Activated CD4-positive, alpha-beta memory T cell treated with anti-CD3 and anti-CD28 coated beads, Interleukin-2, amount 10 ng/mL, durations not matched to agents 7 days and 5 days (primary cell): ENCODE data around the gene OPN1MW. TPM values are rescaled to one million over a fixed set of nuclear protein-coding genes. Genes with fewer than 3 reads are reported as not detected.
"Not testable (repeated sequence)": the region's sequence is repeated elsewhere in the genome, so short reads cannot be mapped to it uniquely, and the experiment has no call there.

ENCODE experiments used
- CTCF ChIA-PET: fragments of 350-600 bp; sonication (Branson Sonifier 250); formaldehyde crosslinking; loops from one replicate; lab custom pipeline; 2021; ENCODE audit warnings: antibody characterized with exemption, inconsistent platforms; lab: Charles Lee
- POLR2A ChIA-PET: fragments of 350-600 bp; sonication (Branson Sonifier 250); formaldehyde crosslinking; loops from one replicate; lab custom pipeline; 2021; ENCODE audit warnings: antibody characterized with exemption; lab: Charles Lee
- DNase-seq: peaks from one replicate; pipeline ENCODE4 v3.0.0-alpha.2; 2020
- H3K27ac Mint-ChIP-seq: one replicate; pipeline ENCODE4 v1.8.0; 2021; ENCODE audit warnings: mild to moderate bottlenecking, mixed read lengths
- H3K27me3 Mint-ChIP-seq: one replicate; pipeline ENCODE4 v1.8.0; 2021; ENCODE audit warnings: mixed read lengths
- H3K36me3 Mint-ChIP-seq: one replicate; pipeline ENCODE4 v1.8.0; 2021; ENCODE audit warnings: low read depth, mixed read lengths
- H3K4me1 Mint-ChIP-seq: one replicate; pipeline ENCODE4 v1.8.0; 2021; ENCODE audit warnings: mixed read lengths
- H3K4me3 Mint-ChIP-seq: one replicate; pipeline ENCODE4 v1.8.0; 2021; ENCODE audit warnings: mild to moderate bottlenecking, mixed read lengths
- H3K9me3 Mint-ChIP-seq: one replicate; pipeline ENCODE4 v1.8.0; 2021; ENCODE audit warnings: mixed read lengths
- total RNA-seq, 2 experiments: library from RNA; stranded (reverse); gene quantifications; one replicate each; pipeline ENCODE4 v1.2.3, GENCODE V29; 2021

The OPN1MW gene
- total RNA-seq, 2 experiments from 2014 or later: not detected

DNA sequence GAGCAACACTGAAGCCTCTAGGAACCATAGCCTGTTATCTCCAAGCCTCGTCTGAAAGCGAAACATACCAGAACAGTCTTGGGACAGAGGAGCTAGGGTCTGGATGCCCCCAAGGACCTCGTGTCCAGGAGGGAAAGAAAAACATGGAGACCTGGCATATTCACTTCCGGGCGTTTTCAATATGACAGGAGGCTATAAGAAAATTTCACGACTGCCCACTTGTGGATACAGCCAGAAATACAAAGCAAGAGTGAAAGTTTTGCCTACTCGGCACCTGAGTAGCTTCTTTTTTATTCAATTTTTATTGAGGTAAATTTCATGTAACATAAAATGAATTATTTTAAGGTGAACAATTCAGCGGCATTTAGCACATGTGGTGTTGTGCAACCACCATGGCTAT, 17.5 kb upstream of the OPN1MW start:
- H3K4me3 Mint-ChIP-seq, CTCF ChIA-PET, H3K4me1 Mint-ChIP-seq, H3K9me3 Mint-ChIP-seq, H3K27ac Mint-ChIP-seq, H3K27me3 Mint-ChIP-seq, H3K36me3 Mint-ChIP-seq, DNase-seq, POLR2A ChIA-PET: not testable (repeated sequence)

DNA sequence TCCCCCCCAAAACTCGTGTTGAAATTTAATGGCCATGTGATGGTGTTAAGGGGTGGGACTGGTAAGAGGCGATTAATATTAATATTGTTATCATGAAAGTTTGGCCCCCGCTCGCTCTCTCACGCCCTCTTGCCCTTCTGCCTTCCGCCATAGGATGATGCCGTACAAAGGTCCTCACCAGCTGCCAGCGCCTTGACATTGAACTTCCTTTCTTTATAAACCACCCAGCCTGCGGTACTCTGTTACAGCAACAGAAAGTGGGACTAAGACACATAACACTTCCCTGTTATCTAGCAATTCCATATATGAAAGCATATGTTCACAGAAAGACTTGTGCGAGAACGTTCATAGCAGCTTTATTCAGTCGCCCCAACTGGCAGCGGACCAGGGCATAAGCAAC, 14.0 kb upstream of the OPN1MW start:
- H3K27ac Mint-ChIP-seq, H3K4me1 Mint-ChIP-seq, H3K4me3 Mint-ChIP-seq, H3K9me3 Mint-ChIP-seq, POLR2A ChIA-PET, CTCF ChIA-PET, DNase-seq, H3K27me3 Mint-ChIP-seq, H3K36me3 Mint-ChIP-seq: not testable (repeated sequence)

DNA sequence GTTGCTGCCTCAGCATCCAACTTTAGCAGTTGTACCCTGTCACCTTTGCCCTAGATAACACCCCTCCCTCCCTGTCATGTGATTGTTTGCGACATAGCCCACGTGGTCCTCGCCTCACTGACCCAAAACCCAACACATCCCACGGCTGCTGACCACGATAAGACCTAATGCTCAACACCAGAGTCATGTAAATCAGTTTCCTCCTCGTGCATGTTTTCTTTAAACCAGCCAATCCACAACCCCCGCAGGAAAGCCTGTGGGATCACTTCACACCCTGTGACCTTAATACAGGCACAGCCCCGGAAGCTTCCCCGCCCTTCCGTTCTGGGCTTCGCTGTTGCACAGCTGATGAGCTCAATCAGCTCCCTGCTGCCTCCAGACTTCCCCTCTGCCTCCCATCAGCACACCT, 9.9 kb upstream of the OPN1MW start:
- H3K9me3 Mint-ChIP-seq, CTCF ChIA-PET, DNase-seq, H3K4me3 Mint-ChIP-seq, H3K27ac Mint-ChIP-seq, H3K36me3 Mint-ChIP-seq, H3K4me1 Mint-ChIP-seq, H3K27me3 Mint-ChIP-seq, POLR2A ChIA-PET: not testable (repeated sequence)

DNA sequence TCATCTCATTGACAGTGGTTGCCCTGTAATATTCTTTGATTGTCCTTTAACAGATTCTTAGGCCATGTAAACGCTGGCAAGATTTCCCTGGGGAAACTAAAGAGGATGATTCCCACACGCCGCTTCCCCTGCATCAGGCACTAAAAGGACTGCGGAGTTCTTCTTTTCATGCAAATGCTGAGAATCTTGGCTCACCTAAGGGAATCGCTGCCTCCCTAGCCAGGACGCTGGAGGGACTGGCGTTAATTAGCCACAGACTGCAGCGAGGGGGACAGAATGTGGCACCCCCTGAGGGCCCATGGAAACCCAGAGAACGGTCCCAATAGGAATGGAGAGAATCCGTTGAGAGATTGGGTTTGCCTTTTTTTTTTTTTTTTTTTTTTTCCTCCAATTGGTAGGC, 8.0 kb upstream of the OPN1MW start:
- H3K36me3 Mint-ChIP-seq, H3K4me3 Mint-ChIP-seq, H3K27ac Mint-ChIP-seq, DNase-seq, POLR2A ChIA-PET, CTCF ChIA-PET, H3K4me1 Mint-ChIP-seq, H3K9me3 Mint-ChIP-seq, H3K27me3 Mint-ChIP-seq: not testable (repeated sequence)

DNA sequence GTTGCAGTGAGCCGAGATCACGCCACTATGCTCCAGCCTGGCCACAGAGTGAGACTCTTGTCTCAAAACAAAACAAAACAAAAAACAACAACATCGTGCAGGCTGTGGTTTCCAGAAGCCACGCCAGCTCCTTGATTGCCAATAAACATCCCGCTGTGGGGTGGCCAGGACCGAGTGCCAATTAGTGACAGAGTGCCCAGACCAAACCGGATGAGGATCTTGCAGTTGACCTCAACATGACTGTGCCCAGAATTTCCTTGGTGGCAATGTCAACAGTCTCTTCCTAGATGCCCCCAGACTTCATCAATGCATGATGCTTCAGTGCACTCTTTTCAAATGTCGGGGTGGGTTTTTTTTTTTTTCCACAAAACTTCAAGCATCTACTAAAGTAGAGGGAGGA, 1.4 kb downstream of the OPN1MW start:
- H3K9me3 Mint-ChIP-seq, DNase-seq, H3K4me1 Mint-ChIP-seq, POLR2A ChIA-PET, H3K27me3 Mint-ChIP-seq, CTCF ChIA-PET, H3K27ac Mint-ChIP-seq, H3K4me3 Mint-ChIP-seq, H3K36me3 Mint-ChIP-seq: not testable (repeated sequence)

DNA sequence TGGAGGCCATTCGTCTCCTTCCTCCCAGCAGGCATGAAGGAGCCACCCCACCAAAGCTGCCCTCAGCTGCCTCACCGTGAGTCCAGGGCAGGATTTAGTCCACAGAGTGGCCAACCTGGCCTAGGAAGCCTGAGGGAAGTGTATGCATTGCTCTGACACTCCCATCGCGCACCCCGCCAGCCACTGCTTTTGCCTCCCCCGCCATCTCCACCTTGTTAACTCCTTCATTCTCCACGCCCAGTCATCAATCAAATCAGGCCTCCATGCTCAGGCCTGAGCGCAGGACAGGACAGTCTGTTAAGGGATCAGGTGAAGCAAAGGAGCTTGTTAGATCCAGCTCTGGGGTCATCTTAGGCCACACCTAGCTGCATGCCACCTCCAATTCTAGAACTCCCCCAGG, 10.4 kb downstream of the OPN1MW start:
- POLR2A ChIA-PET, H3K36me3 Mint-ChIP-seq, CTCF ChIA-PET, H3K27me3 Mint-ChIP-seq, H3K9me3 Mint-ChIP-seq, DNase-seq, H3K4me1 Mint-ChIP-seq, H3K27ac Mint-ChIP-seq, H3K4me3 Mint-ChIP-seq: not testable (repeated sequence)

DNA sequence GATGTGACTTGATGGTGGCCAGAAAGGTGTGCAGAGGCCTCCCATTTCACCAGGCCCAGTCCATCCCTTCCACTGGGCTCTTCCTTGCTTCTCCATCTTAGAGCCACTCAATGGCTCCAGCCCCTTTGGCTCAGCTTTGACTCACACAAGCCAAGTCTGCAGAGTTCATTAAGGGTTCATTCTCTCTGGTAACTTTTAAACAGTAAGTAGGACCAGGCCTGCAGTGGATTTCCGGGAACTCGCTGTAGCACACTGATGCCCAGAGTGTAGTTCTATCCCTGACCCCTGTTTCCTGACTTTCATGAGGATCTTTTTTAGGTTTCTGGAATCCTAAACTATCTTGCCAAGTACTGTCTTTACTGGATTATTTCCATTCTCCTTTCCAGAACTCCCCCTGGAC, 11.9 kb downstream of the OPN1MW start:
- H3K4me1 Mint-ChIP-seq, CTCF ChIA-PET, H3K27ac Mint-ChIP-seq, H3K9me3 Mint-ChIP-seq, DNase-seq, H3K27me3 Mint-ChIP-seq, POLR2A ChIA-PET, H3K36me3 Mint-ChIP-seq, H3K4me3 Mint-ChIP-seq: not testable (repeated sequence)

DNA sequence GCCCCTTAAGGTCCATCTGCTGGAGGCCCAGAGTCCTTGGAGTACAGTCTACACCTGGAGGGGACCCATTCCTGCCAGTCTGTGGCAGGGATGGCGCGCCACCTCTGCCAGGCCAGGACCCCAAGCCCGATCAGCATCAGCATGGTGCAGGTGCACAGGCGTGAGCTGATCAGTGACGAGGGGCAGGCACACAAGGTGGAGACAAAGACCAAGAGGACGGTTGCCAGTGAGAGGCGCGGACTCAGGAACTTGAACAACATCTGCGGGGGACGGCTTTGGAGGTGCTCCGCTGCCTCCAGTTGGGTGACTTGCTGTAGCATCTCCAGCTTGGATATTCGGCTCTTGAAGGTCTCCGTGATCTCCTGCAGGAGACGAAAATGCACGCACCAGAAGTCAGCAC, 14.1 kb downstream of the OPN1MW start:
- DNase-seq, POLR2A ChIA-PET, H3K36me3 Mint-ChIP-seq, CTCF ChIA-PET, H3K9me3 Mint-ChIP-seq, H3K4me1 Mint-ChIP-seq, H3K27me3 Mint-ChIP-seq, H3K4me3 Mint-ChIP-seq, H3K27ac Mint-ChIP-seq: not testable (repeated sequence)

DNA sequence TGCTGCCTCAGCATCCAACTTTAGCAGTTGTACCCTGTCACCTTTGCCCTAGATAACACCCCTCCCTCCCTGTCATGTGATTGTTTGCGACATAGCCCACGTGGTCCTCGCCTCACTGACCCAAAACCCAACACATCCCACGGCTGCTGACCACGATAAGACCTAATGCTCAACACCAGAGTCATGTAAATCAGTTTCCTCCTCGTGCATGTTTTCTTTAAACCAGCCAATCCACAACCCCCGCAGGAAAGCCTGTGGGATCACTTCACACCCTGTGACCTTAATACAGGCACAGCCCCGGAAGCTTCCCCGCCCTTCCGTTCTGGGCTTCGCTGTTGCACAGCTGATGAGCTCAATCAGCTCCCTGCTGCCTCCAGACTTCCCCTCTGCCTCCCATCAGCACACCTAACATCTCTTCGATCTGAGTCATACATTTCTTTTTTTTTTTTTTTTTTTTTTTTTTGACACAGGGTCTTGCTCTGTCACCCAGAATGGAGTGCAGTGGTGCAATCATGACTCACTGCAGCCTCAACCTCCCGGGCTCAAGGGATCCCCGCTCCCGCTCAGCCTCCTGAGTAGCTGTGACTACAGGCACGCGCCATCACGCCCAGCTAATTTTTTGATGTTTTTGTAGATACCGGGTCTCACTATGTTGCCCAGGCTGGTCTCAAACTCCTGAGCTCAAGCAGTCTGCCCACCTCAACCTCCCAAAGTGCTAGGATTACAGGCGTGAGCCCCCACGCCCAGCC, 27.4 kb downstream of the OPN1MW start:
- DNase-seq, H3K4me1 Mint-ChIP-seq, H3K27me3 Mint-ChIP-seq, POLR2A ChIA-PET, H3K36me3 Mint-ChIP-seq, H3K9me3 Mint-ChIP-seq, H3K4me3 Mint-ChIP-seq, H3K27ac Mint-ChIP-seq, CTCF ChIA-PET: not testable (repeated sequence)

DNA sequence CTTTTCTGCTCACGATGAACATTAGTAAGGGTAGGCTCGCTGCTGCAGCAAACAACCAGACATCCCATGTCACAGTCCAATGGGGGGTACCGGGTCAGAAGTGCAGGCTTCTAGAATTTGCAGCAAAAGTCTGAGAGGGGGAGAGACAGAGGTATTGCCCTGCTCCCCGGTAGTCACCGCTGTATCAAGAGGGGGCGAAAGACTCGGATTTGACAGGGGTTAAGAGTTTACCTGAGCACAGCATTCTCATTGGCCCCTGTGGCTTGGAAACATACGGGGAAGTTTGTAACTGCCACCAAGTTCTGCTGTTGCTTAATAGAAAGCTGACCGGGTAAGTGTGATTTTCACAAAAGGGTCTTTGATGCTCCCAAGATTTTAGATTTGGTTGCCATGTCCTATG, 28.7 kb downstream of the OPN1MW start:
- H3K4me3 Mint-ChIP-seq, H3K27me3 Mint-ChIP-seq, H3K4me1 Mint-ChIP-seq, CTCF ChIA-PET, H3K9me3 Mint-ChIP-seq, DNase-seq, POLR2A ChIA-PET, H3K36me3 Mint-ChIP-seq: not testable (repeated sequence)
- peak overlapping the region; percentile 21 for H3K27ac Mint-ChIP-seq

DNA sequence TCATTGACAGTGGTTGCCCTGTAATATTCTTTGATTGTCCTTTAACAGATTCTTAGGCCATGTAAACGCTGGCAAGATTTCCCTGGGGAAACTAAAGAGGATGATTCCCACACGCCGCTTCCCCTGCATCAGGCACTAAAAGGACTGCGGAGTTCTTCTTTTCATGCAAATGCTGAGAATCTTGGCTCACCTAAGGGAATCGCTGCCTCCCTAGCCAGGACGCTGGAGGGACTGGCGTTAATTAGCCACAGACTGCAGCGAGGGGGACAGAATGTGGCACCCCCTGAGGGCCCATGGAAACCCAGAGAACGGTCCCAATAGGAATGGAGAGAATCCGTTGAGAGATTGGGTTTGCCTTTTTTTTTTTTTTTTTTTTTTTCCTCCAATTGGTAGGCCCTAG, 29.1 kb downstream of the OPN1MW start:
- CTCF ChIA-PET, H3K27ac Mint-ChIP-seq, POLR2A ChIA-PET, H3K4me3 Mint-ChIP-seq, DNase-seq, H3K9me3 Mint-ChIP-seq, H3K27me3 Mint-ChIP-seq, H3K36me3 Mint-ChIP-seq, H3K4me1 Mint-ChIP-seq: not testable (repeated sequence)

DNA sequence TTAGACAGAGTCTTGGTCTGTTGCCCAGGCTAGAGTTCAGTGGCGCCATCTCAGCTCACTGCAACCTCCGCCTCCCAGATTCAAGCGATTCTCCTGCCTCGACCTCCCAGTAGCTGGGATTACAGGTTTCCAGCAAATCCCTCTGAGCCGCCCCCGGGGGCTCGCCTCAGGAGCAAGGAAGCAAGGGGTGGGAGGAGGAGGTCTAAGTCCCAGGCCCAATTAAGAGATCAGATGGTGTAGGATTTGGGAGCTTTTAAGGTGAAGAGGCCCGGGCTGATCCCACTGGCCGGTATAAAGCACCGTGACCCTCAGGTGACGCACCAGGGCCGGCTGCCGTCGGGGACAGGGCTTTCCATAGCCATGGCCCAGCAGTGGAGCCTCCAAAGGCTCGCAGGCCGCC, 37.1 kb downstream of the OPN1MW start, which contains the start of gene OPN1MW2:
Gene OPN1MW2, plus strand, starts transcription at position 301 of the 400 bp plus-strand sequence. Its CDS starts 60 bp downstream, at position 361.
- H3K36me3 Mint-ChIP-seq, H3K27ac Mint-ChIP-seq, CTCF ChIA-PET, H3K27me3 Mint-ChIP-seq, POLR2A ChIA-PET, H3K4me1 Mint-ChIP-seq, H3K4me3 Mint-ChIP-seq, DNase-seq, H3K9me3 Mint-ChIP-seq: not testable (repeated sequence)

DNA sequence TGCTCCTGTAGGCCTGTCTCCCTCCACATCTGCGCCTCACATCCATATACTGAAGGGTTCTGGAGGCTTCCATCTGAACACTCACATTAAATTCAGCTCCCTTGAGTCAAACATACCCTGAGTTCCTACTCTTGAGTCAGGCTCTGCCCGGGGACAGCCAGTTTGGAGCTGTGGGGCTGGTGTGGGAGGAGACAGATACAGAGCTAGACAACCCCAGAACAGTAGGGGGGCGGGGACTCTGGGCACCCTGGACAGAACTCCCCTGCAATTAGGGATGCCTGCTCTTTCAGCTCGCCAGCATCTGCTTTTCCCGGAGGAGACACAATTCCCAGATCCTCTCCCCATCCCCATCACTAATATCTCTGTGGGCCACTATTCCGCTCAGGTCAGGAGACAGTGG, 42.9 kb downstream of the OPN1MW start:
- POLR2A ChIA-PET, H3K4me1 Mint-ChIP-seq: not testable (repeated sequence)

DNA sequence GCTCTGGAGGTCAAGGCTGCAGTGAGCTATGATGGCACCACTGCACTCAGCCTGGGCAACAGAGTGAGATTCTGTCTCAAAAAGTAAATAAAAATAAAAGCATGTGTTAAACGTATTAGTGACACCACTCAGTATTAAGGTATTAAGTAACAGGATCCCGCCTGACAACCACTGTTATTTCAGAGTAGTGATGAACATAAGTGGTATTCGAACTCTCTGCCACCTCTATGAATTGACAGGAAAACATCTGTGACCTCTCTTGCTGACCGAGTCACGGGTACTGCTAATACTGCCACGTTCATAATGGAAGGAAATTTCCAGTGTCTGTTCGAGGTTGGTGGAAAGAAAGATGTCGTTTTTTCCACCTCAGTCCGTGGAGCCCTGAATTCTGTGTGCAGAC, 44.3 kb downstream of the OPN1MW start:
- H3K4me1 Mint-ChIP-seq, DNase-seq, H3K4me3 Mint-ChIP-seq, POLR2A ChIA-PET, H3K27me3 Mint-ChIP-seq, CTCF ChIA-PET, H3K36me3 Mint-ChIP-seq, H3K9me3 Mint-ChIP-seq, H3K27ac Mint-ChIP-seq: not testable (repeated sequence)

More for the DNA sequence above, 42.9 kb downstream of the OPN1MW start:
- H3K36me3 Mint-ChIP-seq, H3K27me3 Mint-ChIP-seq, H3K4me3 Mint-ChIP-seq, H3K27ac Mint-ChIP-seq, H3K9me3 Mint-ChIP-seq, DNase-seq, CTCF ChIA-PET: not testable (repeated sequence)
